H9 (cell line): ENCODE results near the gene TOM1L2. TPM values are rescaled to one million over a fixed set of nuclear protein-coding genes. Genes with fewer than 3 reads are reported as not detected.

ENCODE experiments used
- DNase-seq: peaks from one replicate; pipeline ENCODE4 v3.0.0-alpha.2; 2017
- H2AFZ ChIP-seq: one replicate; pipeline ENCODE4 v1.6.1; 2013; ENCODE audit warnings: mild to moderate bottlenecking, low read length, control low read depth, moderate library complexity
- H2AK5ac ChIP-seq: 2 replicates; pipeline ENCODE4 v1.6.1; 2013; ENCODE audit warnings: low read length, control low read depth, mixed read lengths; ENCODE audit not compliant: insufficient read length
- H2BK120ac ChIP-seq: one replicate; pipeline ENCODE4 v1.6.1; 2013; ENCODE audit warnings: low read depth, mild to moderate bottlenecking, low read length, control low read depth, inconsistent platforms; ENCODE audit not compliant: poor library complexity, severe bottlenecking
- H2BK12ac ChIP-seq: 2 replicates; pipeline ENCODE4 v1.6.1; 2013; ENCODE audit warnings: low read length, control low read depth, mixed read lengths, low read depth; ENCODE audit not compliant: insufficient read length
- H2BK15ac ChIP-seq: 2 replicates; pipeline ENCODE4 v1.6.1; 2013; ENCODE audit warnings: low read depth, low read length, control low read depth
- H2BK20ac ChIP-seq: one replicate; pipeline ENCODE4 v1.6.1; 2013; ENCODE audit warnings: low read depth, mild to moderate bottlenecking, low read length, control low read depth, inconsistent platforms; ENCODE audit not compliant: poor library complexity, severe bottlenecking
- H2BK5ac ChIP-seq: 2 replicates; pipeline ENCODE4 v1.6.1; 2013; ENCODE audit warnings: low read length, control low read depth, mixed read lengths; ENCODE audit not compliant: insufficient read length
- H3K14ac ChIP-seq: 2 replicates; pipeline ENCODE4 v1.6.1; 2013; ENCODE audit warnings: low read length, control low read depth; ENCODE audit not compliant: insufficient read depth
- H3K18ac ChIP-seq: 2 replicates; pipeline ENCODE4 v1.6.1; 2013; ENCODE audit warnings: low read depth, mild to moderate bottlenecking, mixed read lengths, low read length, control low read depth; ENCODE audit not compliant: insufficient read length
- H3K23ac ChIP-seq: 2 replicates; pipeline ENCODE4 v1.6.1; 2013; ENCODE audit warnings: low read length, control low read depth, mixed read lengths, low read depth; ENCODE audit not compliant: insufficient read length
- H3K23me2 ChIP-seq: 2 replicates; pipeline ENCODE4 v1.6.1; 2013; ENCODE audit warnings: low read depth, mild to moderate bottlenecking, mixed read lengths, low read length, control low read depth; ENCODE audit not compliant: insufficient read length, poor library complexity, severe bottlenecking
- H3K27ac ChIP-seq: 2 replicates; pipeline ENCODE4 v1.5.1; 2013; ENCODE audit warnings: low read length, control low read depth, mixed read lengths, low read depth; ENCODE audit not compliant: insufficient read length
- H3K27me3 ChIP-seq: 2 replicates; pipeline ENCODE4 v1.6.1; 2013; ENCODE audit warnings: low read length, control low read depth, inconsistent platforms; ENCODE audit not compliant: insufficient read depth
- H3K4ac ChIP-seq: 2 replicates; pipeline ENCODE4 v1.6.1; 2013; ENCODE audit warnings: low read depth, mild to moderate bottlenecking, control low read depth, inconsistent platforms, low read length, moderate library complexity
- H3K4me1 ChIP-seq: 2 replicates; pipeline ENCODE4 v1.6.1; 2013; ENCODE audit warnings: low read length, control low read depth, inconsistent platforms; ENCODE audit not compliant: insufficient read depth
- H3K4me2 ChIP-seq: 2 replicates; pipeline ENCODE4 v1.6.1; 2013; ENCODE audit warnings: low read length, control low read depth, mixed read lengths; ENCODE audit not compliant: insufficient read length, insufficient read depth
- H3K56ac ChIP-seq: 2 replicates; pipeline ENCODE4 v1.6.1; 2013; ENCODE audit warnings: low read depth, mild to moderate bottlenecking, mixed read lengths, low read length, control low read depth; ENCODE audit not compliant: insufficient read length
- H3K79me1 ChIP-seq: 2 replicates; pipeline ENCODE4 v1.6.1; 2013; ENCODE audit warnings: low read depth, mild to moderate bottlenecking, moderate library complexity, low read length, control low read depth, inconsistent platforms; ENCODE audit not compliant: insufficient read depth, poor library complexity, severe bottlenecking
- H3K79me2 ChIP-seq: 2 replicates; pipeline ENCODE4 v1.6.1; 2013; ENCODE audit warnings: low read length, control low read depth, inconsistent platforms; ENCODE audit not compliant: insufficient read depth
- H3K9ac ChIP-seq: 2 replicates; pipeline ENCODE4 v1.6.1; 2013; ENCODE audit warnings: low read length, control low read depth, mixed read lengths; ENCODE audit not compliant: insufficient read length; ENCODE audit errors: extremely low read depth
- H3K9me3 ChIP-seq: one replicate; pipeline ENCODE4 v1.6.1; 2013; ENCODE audit warnings: low read depth, low read length, inconsistent platforms; ENCODE audit not compliant: control insufficient read depth
- H3T11ph ChIP-seq: one replicate; pipeline ENCODE4 v1.6.1; 2013; ENCODE audit warnings: mild to moderate bottlenecking, low read length, control low read depth, inconsistent platforms
- H4K20me1 ChIP-seq: one replicate; pipeline ENCODE4 v1.6.1; 2013; ENCODE audit not compliant: control insufficient read depth, insufficient read length, insufficient read depth
- H4K5ac ChIP-seq: 2 replicates; pipeline ENCODE4 v1.6.1; 2013; ENCODE audit warnings: low read depth, mild to moderate bottlenecking, mixed read lengths, low read length, control low read depth; ENCODE audit not compliant: insufficient read length
- H4K8ac ChIP-seq: replicated peaks from 2 replicates; pipeline ENCODE4 v1.6.1; 2013; ENCODE audit warnings: low read length, control low read depth, mixed read lengths, low read depth; ENCODE audit not compliant: insufficient read length
- H4K91ac ChIP-seq: 2 replicates; pipeline ENCODE4 v1.6.1; 2013; ENCODE audit warnings: low read depth, mild to moderate bottlenecking, moderate library complexity, mixed read lengths, low read length, control low read depth; ENCODE audit not compliant: insufficient read length
- H3K27ac Mint-ChIP-seq, 3 experiments: 2 replicates in 2 of 3; 3 replicates in 1 of 3; pipeline ENCODE4 v1.8.0; 2020 to 2021; ENCODE audit warnings: mixed read lengths in 3 of 3, mild to moderate bottlenecking in 1 of 3, moderate library complexity in 1 of 3
- H3K27me3 Mint-ChIP-seq: 2 replicates; pipeline ENCODE4 v1.8.0; 2021; ENCODE audit warnings: low read depth, mild to moderate bottlenecking, moderate library complexity, mixed read lengths
- H3K36me3 Mint-ChIP-seq, 3 experiments: 2 replicates in 2 of 3; 3 replicates in 1 of 3; pipeline ENCODE4 v1.8.0; 2020 to 2021; ENCODE audit warnings: low read depth in 3 of 3, mixed read lengths in 3 of 3; ENCODE audit not compliant: insufficient read depth in 1 of 3
- H3K4me1 Mint-ChIP-seq, 2 experiments: 2 replicates each; pipeline ENCODE4 v1.8.0; 2020; ENCODE audit warnings: mixed read lengths in 2 of 2
- H3K4me3 Mint-ChIP-seq, 2 experiments: 2 replicates in 1 of 2; 3 replicates in 1 of 2; pipeline ENCODE4 v1.8.0; 2020 to 2021; ENCODE audit warnings: mild to moderate bottlenecking in 2 of 2, mixed read lengths in 2 of 2, moderate library complexity in 1 of 2
- H3K9me3 Mint-ChIP-seq, 2 experiments: 2 replicates in 1 of 2; 3 replicates in 1 of 2; pipeline ENCODE4 v1.8.0; 2020; ENCODE audit warnings: mild to moderate bottlenecking in 2 of 2, mixed read lengths in 2 of 2, moderate library complexity in 1 of 2
- WGBS: extraction: QIAGEN DNeasy Blood & Tissue Kit; methylation state at CpG from one replicate; pipeline ENCODE4 v1.1.7; 2013; ENCODE audit warnings: missing lambda C conversion rate, low lambda C conversion rate, mixed read lengths; ENCODE audit not compliant: insufficient read length; ENCODE audit errors: extremely low coverage; 5-methylcytosine and 5-hydroxymethylcytosine counted together
- total RNA-seq: library from RNA; stranded (reverse); gene quantifications from 2 replicates; pipeline ENCODE4 v1.2.1, GENCODE V29; 2021
- TF ChIP-seq, protein P1 (sequence below): fragments of 200-600 bp; sonication (generic); conservative IDR thresholded peaks from 3 replicates; pipeline ENCODE4 v1.8.0; 2021; ENCODE audit warnings: antibody characterized with exemption, mild to moderate bottlenecking

TOM1L2 gene
- total RNA-seq, 1 experiment from 2014 or later = 4.6 TPM

DNA sequence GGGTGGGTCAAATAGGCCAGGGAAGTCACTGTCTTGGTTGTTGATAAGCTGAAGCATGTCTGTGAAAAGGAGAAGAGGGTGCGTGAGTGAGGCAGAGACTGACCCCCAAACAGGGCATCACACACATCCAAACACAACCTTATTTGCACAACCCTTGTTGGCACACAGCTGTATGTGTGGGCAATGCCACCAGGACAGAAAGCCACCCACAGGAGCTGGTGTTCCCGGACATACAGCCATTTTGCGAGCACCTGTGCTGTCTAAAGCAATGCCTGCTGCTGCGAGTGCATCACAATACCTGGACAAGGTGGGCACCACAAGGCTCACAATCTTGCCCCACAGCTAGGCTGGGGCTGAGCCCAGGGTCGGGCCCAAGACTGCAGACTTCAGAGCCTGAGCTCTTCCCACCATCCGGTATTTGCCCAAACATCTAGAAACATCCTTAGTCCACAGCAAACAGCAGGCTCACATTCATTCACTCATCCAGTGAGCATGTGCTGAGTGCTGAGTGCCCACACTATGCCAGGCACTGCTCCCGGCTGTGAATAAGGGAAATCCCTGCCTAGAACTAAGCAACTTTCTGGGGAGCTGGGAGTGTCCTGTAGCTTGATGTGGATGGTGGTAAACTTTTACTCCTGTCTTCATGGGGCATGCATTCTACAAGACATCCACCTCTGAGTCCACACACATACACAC lies 151.6 kb downstream of the TOM1L2 start:
- Mint-ChIP-seq H3K36me3 (peaks cover 22 to 50% (median 46%) of the 10 kb centered on the region in 3 experiments), H3K27ac (peak overlapping the region in 2 of 3 experiments; percentile 62 to 84; a peak in 3 of 7 replicates), H3K9me3 (no peaks in the 10 kb centered on the region), H3K4me1 (peaks cover 36 to 65% of the 10 kb centered on the region in 2 experiments), H3K4me3 (no peak overlapping the region), H3K27me3 (no peaks in the 10 kb centered on the region)
- Histone ChIP-seq H3K4me2 (no peak overlapping the region), H2BK120ac (no peak overlapping the region), H3K56ac (no peak overlapping the region), H2BK15ac (no peak overlapping the region), H3K23me2 (peaks cover 9% of the 10 kb centered on the region), H3K9ac (no peak overlapping the region), H2BK12ac (no peak overlapping the region), H2AK5ac (no peak overlapping the region), H3K4ac (no peak overlapping the region), H3K27me3 (no peaks in the 10 kb centered on the region), H4K8ac (no peak overlapping the region), H4K5ac (no peak overlapping the region), H2BK20ac (no peak overlapping the region), H3K79me2 (peaks cover 6% of the 10 kb centered on the region; the same call in 1 of the 2 replicates), H3K23ac (no peak overlapping the region), H3K14ac (no peak overlapping the region), H3K79me1 (peaks cover 13% of the 10 kb centered on the region), H4K91ac (no peak overlapping the region), H2BK5ac (no peak overlapping the region), H3K18ac (no peak overlapping the region), H3K27ac (no peak overlapping the region), H3K9me3 (no peaks in the 10 kb centered on the region), H3K4me1 (peaks cover 11% of the 10 kb centered on the region), H2AFZ (no peak overlapping the region), H3T11ph (no peak overlapping the region), H4K20me1 (peaks cover 2% of the 10 kb centered on the region)
- TF ChIP-seq, protein P1, sequence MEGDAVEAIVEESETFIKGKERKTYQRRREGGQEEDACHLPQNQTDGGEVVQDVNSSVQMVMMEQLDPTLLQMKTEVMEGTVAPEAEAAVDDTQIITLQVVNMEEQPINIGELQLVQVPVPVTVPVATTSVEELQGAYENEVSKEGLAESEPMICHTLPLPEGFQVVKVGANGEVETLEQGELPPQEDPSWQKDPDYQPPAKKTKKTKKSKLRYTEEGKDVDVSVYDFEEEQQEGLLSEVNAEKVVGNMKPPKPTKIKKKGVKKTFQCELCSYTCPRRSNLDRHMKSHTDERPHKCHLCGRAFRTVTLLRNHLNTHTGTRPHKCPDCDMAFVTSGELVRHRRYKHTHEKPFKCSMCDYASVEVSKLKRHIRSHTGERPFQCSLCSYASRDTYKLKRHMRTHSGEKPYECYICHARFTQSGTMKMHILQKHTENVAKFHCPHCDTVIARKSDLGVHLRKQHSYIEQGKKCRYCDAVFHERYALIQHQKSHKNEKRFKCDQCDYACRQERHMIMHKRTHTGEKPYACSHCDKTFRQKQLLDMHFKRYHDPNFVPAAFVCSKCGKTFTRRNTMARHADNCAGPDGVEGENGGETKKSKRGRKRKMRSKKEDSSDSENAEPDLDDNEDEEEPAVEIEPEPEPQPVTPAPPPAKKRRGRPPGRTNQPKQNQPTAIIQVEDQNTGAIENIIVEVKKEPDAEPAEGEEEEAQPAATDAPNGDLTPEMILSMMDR = no peak
- WGBS = no CpG with 5 or more reads among the region's 7 CpGs
- DNase-seq = no peak
